GM12874 (cell line): ENCODE measurements around the gene PRIMPOL.

ENCODE experiments used
- CTCF ChIP-seq: IDR thresholded peaks from 2 replicates; pipeline ENCODE4 v1.5.1; 2011; ENCODE audit warnings: low read depth, mild to moderate bottlenecking, control low read depth, low read length, moderate library complexity; ENCODE audit not compliant: insufficient read depth

The PRIMPOL gene

GRCh38 chr4:184641022-184641421 lies 8.5 kb upstream of the PRIMPOL start:
- TF ChIP-seq CTCF, result no peak

GRCh38 chr4:184641451-184641850 lies 8.1 kb upstream of the PRIMPOL start:
- no peak for TF ChIP-seq CTCF

- TF ChIP-seq CTCF, result no peak
Measured at GRCh38 chr4:184643731-184644130, 5.8 kb upstream of the PRIMPOL start.

- no peak for TF ChIP-seq CTCF
Measured at GRCh38 chr4:184644553-184645307, 4.8 kb upstream of the PRIMPOL start.

- no peak for TF ChIP-seq CTCF
Measured at GRCh38 chr4:184645904-184646610, 3.5 kb upstream of the PRIMPOL start.

GRCh38 chr4:184647266-184648053 lies 2.1 kb upstream of the PRIMPOL start:
- no peak for TF ChIP-seq CTCF

GRCh38 chr4:184648054-184648312 lies 1.6 kb upstream of the PRIMPOL start:
- TF ChIP-seq CTCF, result no peak
